Astrocyte (in vitro differentiated cells and primary cell): ENCODE results near the gene PIP4K2A. TPM values are rescaled to one million over a fixed set of nuclear protein-coding genes. Genes with fewer than 3 reads are reported as not detected.

ENCODE experiments used
- DNase-seq: peaks from one replicate; pipeline ENCODE4 v3.0.0-alpha.2; 2010; ENCODE audit warnings: low read depth
- FAIRE-seq: peaks from 2 replicates; lab custom pipeline; 2011; peaks lifted over from hg19 to GRCh38; lab: Jason Lieb, UNC
- H2AFZ ChIP-seq: 2 replicates; pipeline ENCODE4 v1.6.0; 2012; ENCODE audit warnings: low read depth, low read length, inconsistent platforms
- H3K27ac ChIP-seq: 2 replicates; pipeline ENCODE4 v1.5.1; 2011; ENCODE audit warnings: low read depth, low read length, inconsistent platforms
- H3K27me3 ChIP-seq: 2 replicates; pipeline ENCODE4 v1.6.0; 2011; ENCODE audit warnings: low read length, inconsistent platforms; ENCODE audit not compliant: insufficient read depth
- H3K36me3 ChIP-seq: 2 replicates; pipeline ENCODE4 v1.5.1; 2011; ENCODE audit warnings: low read length, inconsistent platforms; ENCODE audit not compliant: insufficient read depth
- H3K4me1 ChIP-seq: 2 replicates; pipeline ENCODE4 v1.5.1; 2011; ENCODE audit warnings: low read length, inconsistent platforms; ENCODE audit not compliant: insufficient read depth
- H3K4me2 ChIP-seq: 2 replicates; pipeline ENCODE4 v1.6.0; 2012; ENCODE audit warnings: low read length, inconsistent platforms
- H3K4me3 ChIP-seq: 2 replicates; pipeline ENCODE4 v1.5.1; 2011; ENCODE audit warnings: low read depth, mild to moderate bottlenecking, low read length, inconsistent platforms; ENCODE audit not compliant: insufficient read depth
- H3K79me2 ChIP-seq: 2 replicates; pipeline ENCODE4 v1.6.0; 2012; ENCODE audit warnings: mild to moderate bottlenecking, low read length, inconsistent platforms; ENCODE audit not compliant: insufficient read depth
- H3K9ac ChIP-seq: 2 replicates; pipeline ENCODE4 v1.6.0; 2012; ENCODE audit warnings: mild to moderate bottlenecking, low read length, inconsistent platforms
- H3K9me3 ChIP-seq: 2 replicates; pipeline ENCODE4 v1.5.1; 2012; ENCODE audit warnings: low read depth, mild to moderate bottlenecking, low read length, inconsistent platforms; ENCODE audit not compliant: insufficient read depth
- H4K20me1 ChIP-seq: 2 replicates; pipeline ENCODE4 v1.6.0; 2012; ENCODE audit warnings: low read length, inconsistent platforms; ENCODE audit not compliant: insufficient read depth
- H3K27ac Mint-ChIP-seq: one replicate; pipeline ENCODE4 v1.8.0; 2021; ENCODE audit warnings: mild to moderate bottlenecking, mixed read lengths; ENCODE audit not compliant: unreplicated experiment
- H3K27me3 Mint-ChIP-seq: one replicate; pipeline ENCODE4 v1.8.0; 2021; ENCODE audit warnings: low read depth, mixed read lengths; ENCODE audit not compliant: unreplicated experiment
- H3K36me3 Mint-ChIP-seq: one replicate; pipeline ENCODE4 v1.8.0; 2021; ENCODE audit warnings: low read depth, mixed read lengths; ENCODE audit not compliant: unreplicated experiment
- H3K4me1 Mint-ChIP-seq: one replicate; pipeline ENCODE4 v1.8.0; 2021; ENCODE audit warnings: low read depth, mixed read lengths; ENCODE audit not compliant: unreplicated experiment
- H3K4me3 Mint-ChIP-seq: one replicate; pipeline ENCODE4 v1.8.0; 2021; ENCODE audit warnings: mild to moderate bottlenecking, moderate library complexity, mixed read lengths; ENCODE audit not compliant: unreplicated experiment
- H3K9me3 Mint-ChIP-seq: one replicate; pipeline ENCODE4 v1.8.0; 2021; ENCODE audit warnings: mild to moderate bottlenecking, mixed read lengths; ENCODE audit not compliant: unreplicated experiment
- EZH2 ChIP-seq: IDR thresholded peaks from 2 replicates; pipeline ENCODE4 v1.6.1; 2012; ENCODE audit warnings: mild to moderate bottlenecking, low read length, inconsistent platforms; ENCODE audit not compliant: insufficient read depth
- total RNA-seq: library from RNA; stranded (reverse); gene quantifications from 2 replicates; pipeline ENCODE4 v1.2.1, GENCODE V29; 2021
- TF ChIP-seq, protein P1 (sequence below): IDR thresholded peaks from 2 replicates; pipeline ENCODE4 v1.5.1; 2011; ENCODE audit warnings: low read depth, mild to moderate bottlenecking, inconsistent platforms, low read length, moderate library complexity; ENCODE audit not compliant: insufficient read depth

Gene PIP4K2A
- total RNA-seq, 1 donor from 2014 or later: 36.8 TPM

DNA sequence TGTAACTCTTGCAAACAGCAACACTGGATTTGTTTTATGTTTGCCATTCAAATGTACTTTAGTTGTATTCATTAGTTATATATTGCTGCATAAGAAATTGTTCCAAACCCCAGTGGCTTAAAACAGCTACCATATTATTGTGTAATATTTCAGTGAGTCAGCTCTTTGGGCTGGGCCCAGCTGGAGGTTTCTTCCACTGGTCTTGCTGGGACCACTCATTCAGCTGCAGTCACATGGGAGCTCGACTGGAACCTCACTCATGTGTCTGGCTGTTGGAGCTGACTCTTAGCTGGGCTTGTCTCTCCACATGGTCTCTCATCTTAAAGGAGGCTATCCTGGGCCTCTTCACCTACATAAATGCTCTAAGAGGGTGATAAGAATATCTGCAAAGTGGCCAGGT lies 23.2 kb upstream of the PIP4K2A start:
- Histone ChIP-seq H3K27me3 (no peaks in the 10 kb centered on the region), H3K4me1 (no peaks in the 10 kb centered on the region), H3K36me3 (no peaks in the 10 kb centered on the region), H3K9ac (no peak overlapping the region), H2AFZ (peak overlapping the region; percentile 1), H3K4me2 (no peak overlapping the region), H4K20me1 (no peaks in the 10 kb centered on the region), H3K79me2 (no peaks in the 10 kb centered on the region), H3K27ac (peak overlapping the region; percentile 41), H3K4me3 (no peak overlapping the region), H3K9me3 (no peaks in the 10 kb centered on the region)
- peak overlapping the region; percentile 41 for H3K27ac Mint-ChIP-seq
- H3K4me1 Mint-ChIP-seq: peaks cover 5% of the 10 kb centered on the region
- FAIRE-seq: no peak
- TF ChIP-seq EZH2: no peak
- TF ChIP-seq, protein P1, sequence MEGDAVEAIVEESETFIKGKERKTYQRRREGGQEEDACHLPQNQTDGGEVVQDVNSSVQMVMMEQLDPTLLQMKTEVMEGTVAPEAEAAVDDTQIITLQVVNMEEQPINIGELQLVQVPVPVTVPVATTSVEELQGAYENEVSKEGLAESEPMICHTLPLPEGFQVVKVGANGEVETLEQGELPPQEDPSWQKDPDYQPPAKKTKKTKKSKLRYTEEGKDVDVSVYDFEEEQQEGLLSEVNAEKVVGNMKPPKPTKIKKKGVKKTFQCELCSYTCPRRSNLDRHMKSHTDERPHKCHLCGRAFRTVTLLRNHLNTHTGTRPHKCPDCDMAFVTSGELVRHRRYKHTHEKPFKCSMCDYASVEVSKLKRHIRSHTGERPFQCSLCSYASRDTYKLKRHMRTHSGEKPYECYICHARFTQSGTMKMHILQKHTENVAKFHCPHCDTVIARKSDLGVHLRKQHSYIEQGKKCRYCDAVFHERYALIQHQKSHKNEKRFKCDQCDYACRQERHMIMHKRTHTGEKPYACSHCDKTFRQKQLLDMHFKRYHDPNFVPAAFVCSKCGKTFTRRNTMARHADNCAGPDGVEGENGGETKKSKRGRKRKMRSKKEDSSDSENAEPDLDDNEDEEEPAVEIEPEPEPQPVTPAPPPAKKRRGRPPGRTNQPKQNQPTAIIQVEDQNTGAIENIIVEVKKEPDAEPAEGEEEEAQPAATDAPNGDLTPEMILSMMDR: no peak
- H3K9me3 Mint-ChIP-seq: no peaks in the 10 kb centered on the region
- H3K36me3 Mint-ChIP-seq: no peaks in the 10 kb centered on the region
- no peak overlapping the region for H3K4me3 Mint-ChIP-seq
- no peaks in the 10 kb centered on the region for H3K27me3 Mint-ChIP-seq
- peak; percentile 73 for DNase-seq

DNA sequence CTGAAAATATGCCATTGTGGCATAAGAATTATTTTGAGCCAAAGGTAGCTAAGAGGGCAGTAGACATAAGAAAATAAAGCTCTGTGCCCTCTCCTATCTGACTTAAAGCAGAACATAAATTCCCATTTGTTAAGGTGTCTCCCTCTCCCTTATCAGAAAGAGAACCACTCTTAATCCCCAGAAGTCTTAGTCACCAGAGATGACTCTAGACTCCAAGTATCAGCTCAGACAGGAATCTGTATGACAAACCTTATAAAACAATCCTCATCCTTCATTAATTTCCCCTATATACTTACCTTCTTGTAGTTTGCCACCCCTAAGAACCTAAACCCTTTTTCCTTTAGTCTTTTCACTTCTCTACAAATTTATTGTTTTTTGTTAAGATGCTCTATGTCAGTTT lies 21.8 kb upstream of the PIP4K2A start:
- Histone ChIP-seq H3K9ac (no peak overlapping the region), H3K36me3 (no peaks in the 10 kb centered on the region), H3K9me3 (no peaks in the 10 kb centered on the region), H2AFZ (no peak overlapping the region), H3K27me3 (no peaks in the 10 kb centered on the region), H3K4me2 (peak overlapping the region; percentile 9), H3K4me1 (no peaks in the 10 kb centered on the region), H3K27ac (no peak overlapping the region), H3K79me2 (no peaks in the 10 kb centered on the region), H4K20me1 (no peaks in the 10 kb centered on the region), H3K4me3 (no peak overlapping the region)
- FAIRE-seq: no peak
- H3K4me3 Mint-ChIP-seq: no peak overlapping the region
- peak; percentile 28 for DNase-seq
- peaks cover 5% of the 10 kb centered on the region for H3K4me1 Mint-ChIP-seq
- H3K36me3 Mint-ChIP-seq: no peaks in the 10 kb centered on the region
- TF ChIP-seq, protein P1: no peak
- TF ChIP-seq EZH2: no peak
- H3K27ac Mint-ChIP-seq: no peak overlapping the region
- no peaks in the 10 kb centered on the region for H3K9me3 Mint-ChIP-seq
- no peaks in the 10 kb centered on the region for H3K27me3 Mint-ChIP-seq

DNA sequence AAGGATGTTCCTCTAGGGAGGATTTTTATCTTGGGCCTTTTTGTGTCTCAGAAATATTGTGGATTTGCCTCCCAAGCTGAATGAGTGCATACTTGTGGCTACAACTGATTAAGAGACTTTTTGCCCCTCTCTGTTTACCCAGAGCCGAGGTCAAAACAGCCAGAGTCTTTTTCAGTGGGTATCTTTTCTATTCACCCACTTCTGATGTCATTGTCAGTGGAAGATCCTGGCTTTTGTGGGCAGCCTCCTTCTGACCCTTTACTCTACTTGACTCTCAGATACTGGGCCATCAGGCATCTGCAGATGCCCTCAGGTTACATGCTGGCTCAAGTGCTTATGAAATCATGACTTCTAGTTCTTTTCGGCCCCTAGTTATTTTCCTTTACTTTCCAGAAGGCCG lies 19.6 kb upstream of the PIP4K2A start:
- H3K36me3 Mint-ChIP-seq: no peaks in the 10 kb centered on the region
- DNase-seq (no peak), FAIRE-seq (no peak)
- Histone ChIP-seq H3K9ac (no peak overlapping the region), H3K9me3 (no peaks in the 10 kb centered on the region), H4K20me1 (no peaks in the 10 kb centered on the region), H2AFZ (no peak overlapping the region), H3K4me3 (no peak overlapping the region), H3K36me3 (no peaks in the 10 kb centered on the region), H3K79me2 (no peaks in the 10 kb centered on the region), H3K4me2 (no peak overlapping the region), H3K27ac (no peak overlapping the region), H3K4me1 (no peaks in the 10 kb centered on the region), H3K27me3 (no peaks in the 10 kb centered on the region)
- H3K4me1 Mint-ChIP-seq: peaks cover 5% of the 10 kb centered on the region
- H3K9me3 Mint-ChIP-seq: no peaks in the 10 kb centered on the region
- no peak overlapping the region for H3K27ac Mint-ChIP-seq
- H3K27me3 Mint-ChIP-seq: no peaks in the 10 kb centered on the region
- TF ChIP-seq EZH2: no peak
- TF ChIP-seq, protein P1: no peak
- H3K4me3 Mint-ChIP-seq: no peak overlapping the region
